DND-41 (cell line): ENCODE measurements around the gene ADCK1.

ENCODE experiments used
- EZH2 ChIP-seq: IDR thresholded peaks from 3 replicates; pipeline ENCODE4 v1.6.1; 2012; ENCODE audit warnings: borderline replicate concordance, low read depth, mild to moderate bottlenecking, moderate library complexity, low read length, inconsistent platforms; ENCODE audit not compliant: severe bottlenecking
- TF ChIP-seq, protein P1 (sequence below): IDR thresholded peaks from 2 replicates; pipeline ENCODE4 v1.5.1; 2012; ENCODE audit warnings: borderline replicate concordance, low read length, moderate library complexity, mild to moderate bottlenecking; ENCODE audit not compliant: poor library complexity, severe bottlenecking; ENCODE audit errors: extremely low read depth

DNA sequence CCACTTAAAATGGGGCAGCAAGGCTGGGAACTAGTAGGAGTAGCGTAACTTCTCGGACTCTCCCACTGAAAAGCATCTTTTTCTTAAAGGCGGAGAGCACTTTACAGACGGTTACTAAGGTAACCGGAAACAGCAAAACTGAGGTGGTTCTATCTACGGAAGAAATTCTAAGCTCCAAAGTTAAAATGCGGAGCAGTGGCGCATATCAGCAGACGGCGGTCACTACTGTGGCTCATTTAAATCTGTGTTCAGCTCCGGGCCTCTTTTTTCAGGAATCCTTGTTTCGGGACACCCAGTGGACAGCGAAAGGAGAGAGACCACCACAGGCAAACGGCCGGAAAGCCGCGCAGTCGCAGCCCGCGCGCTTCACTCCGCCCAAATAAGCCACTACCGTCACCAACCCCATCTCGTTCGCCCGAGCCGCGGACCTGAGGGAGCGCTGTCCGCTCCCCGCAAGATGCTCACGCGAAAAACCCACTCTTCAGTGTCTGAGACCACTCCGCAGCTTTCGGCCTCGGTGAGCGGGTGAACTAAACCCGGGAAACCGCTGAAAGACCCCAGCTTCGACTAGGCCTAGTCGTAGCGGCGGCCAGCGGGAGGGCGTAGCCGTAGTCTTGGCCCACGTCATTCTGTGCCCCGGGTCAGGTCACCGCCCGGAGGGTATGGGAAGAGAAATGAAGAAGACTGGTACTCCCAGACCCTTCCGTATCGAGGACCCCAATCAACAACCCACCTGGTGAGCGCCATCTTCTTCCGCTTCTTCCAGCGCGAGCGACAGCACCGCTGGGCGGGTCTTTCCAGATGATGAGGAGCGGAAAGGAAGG, 39.3 kb upstream of the ADCK1 start, which contains the start of gene SNW1:
- TF ChIP-seq, protein P1, sequence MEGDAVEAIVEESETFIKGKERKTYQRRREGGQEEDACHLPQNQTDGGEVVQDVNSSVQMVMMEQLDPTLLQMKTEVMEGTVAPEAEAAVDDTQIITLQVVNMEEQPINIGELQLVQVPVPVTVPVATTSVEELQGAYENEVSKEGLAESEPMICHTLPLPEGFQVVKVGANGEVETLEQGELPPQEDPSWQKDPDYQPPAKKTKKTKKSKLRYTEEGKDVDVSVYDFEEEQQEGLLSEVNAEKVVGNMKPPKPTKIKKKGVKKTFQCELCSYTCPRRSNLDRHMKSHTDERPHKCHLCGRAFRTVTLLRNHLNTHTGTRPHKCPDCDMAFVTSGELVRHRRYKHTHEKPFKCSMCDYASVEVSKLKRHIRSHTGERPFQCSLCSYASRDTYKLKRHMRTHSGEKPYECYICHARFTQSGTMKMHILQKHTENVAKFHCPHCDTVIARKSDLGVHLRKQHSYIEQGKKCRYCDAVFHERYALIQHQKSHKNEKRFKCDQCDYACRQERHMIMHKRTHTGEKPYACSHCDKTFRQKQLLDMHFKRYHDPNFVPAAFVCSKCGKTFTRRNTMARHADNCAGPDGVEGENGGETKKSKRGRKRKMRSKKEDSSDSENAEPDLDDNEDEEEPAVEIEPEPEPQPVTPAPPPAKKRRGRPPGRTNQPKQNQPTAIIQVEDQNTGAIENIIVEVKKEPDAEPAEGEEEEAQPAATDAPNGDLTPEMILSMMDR, result no peak
- TF ChIP-seq EZH2, result no peak
